ENCODE measurements around the gene FNIP1. TPM values are rescaled to one million over a fixed set of nuclear protein-coding genes. Genes with fewer than 3 reads are reported as not detected.

FNIP1 gene
- total and polyA plus RNA-seq, 2 of the 8 experiments (the other 6 are each of a cell fraction or from before 2014, with no cell fraction given), result 3.5 to 17.3 TPM

DNA sequence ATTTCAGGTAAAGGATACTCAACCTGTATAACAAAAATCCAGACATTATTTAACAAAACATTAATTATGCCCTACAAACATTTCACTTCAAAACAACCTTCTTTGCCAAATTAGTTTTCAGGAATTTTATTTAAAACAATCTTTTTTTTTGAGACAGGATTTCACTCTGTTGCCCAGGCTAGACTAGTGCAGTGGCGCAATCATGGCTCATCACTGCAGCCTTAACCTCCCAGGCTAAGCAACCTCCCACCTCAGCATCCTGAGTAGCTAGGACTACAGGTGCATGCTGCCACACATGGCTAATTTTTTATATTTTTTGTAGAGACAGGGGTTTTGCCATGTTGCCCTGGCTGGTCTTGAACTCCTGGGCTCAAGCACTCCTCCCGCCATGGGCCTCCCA lies 3.9 kb downstream of the FNIP1 start:
- WGBS, 2 experiments (ENCODE audit: extremely low coverage in 1 of 2, insufficient coverage in 1 of 2, insufficient read length in 1 of 2, insufficient replicate concordance in 2 of 2, low coverage in 1 of 2, low lambda C conversion rate in 2 of 2, missing lambda C conversion rate in 1 of 2), result 93% methylated on average over 2 of the region's 2 CpGs; no CpG with 5 or more reads in 1 of the 2 experiments
- POLR2A ChIA-PET (ENCODE audit: partially characterized antibody), result no interaction called here
- CTCF ChIA-PET (ENCODE audit: partially characterized antibody), result no interaction called here

More for the DNA sequence above, 3.9 kb downstream of the FNIP1 start:
- peaks cover 3% of the 10 kb centered on the region; the same call in 1 of the 2 replicates for H3K23me2 ChIP-seq (ENCODE audit: low read depth, low read length)
- H3K27ac ChIP-seq (ENCODE audit: low read depth, low read length), result no peak overlapping the region
- H3K4me2 ChIP-seq (ENCODE audit: insufficient read depth in 1 of 2, low read depth in 2 of 2, low read length in 2 of 2), result no peak overlapping the region
- H3K4ac ChIP-seq (replicated peaks; ENCODE audit: insufficient read length, low read depth, low read length), result no peak overlapping the region
- H3K36me3 ChIP-seq (ENCODE audit: control insufficient read depth in 2 of 4, insufficient read depth in 4 of 4, low read length in 3 of 4), result no peaks in the 10 kb centered on the region
- peaks cover 3% of the 10 kb centered on the region for H3K79me1 ChIP-seq (ENCODE audit: low read depth, low read length)
- H4K20me1 ChIP-seq (replicated peaks in 1 of 2; ENCODE audit: control insufficient read depth in 1 of 2, insufficient read depth in 2 of 2, low read length in 2 of 2), result peaks cover 3 to 6% of the 10 kb centered on the region in 2 experiments
- H4K8ac ChIP-seq (ENCODE audit: extremely low read depth, insufficient read depth, low read length), result no peak overlapping the region
- H3K23ac ChIP-seq (ENCODE audit: insufficient read length), result no peak overlapping the region
- H4K5ac ChIP-seq (ENCODE audit: insufficient read length, low read depth, low read length), result no peak overlapping the region
- H3K9ac ChIP-seq (replicated peaks in 1 of 4; ENCODE audit: extremely low read depth in 1 of 4, low read depth in 3 of 4, low read length in 3 of 4), result no peak overlapping the region
- no peak overlapping the region for H2BK15ac ChIP-seq (ENCODE audit: low read length)
- peaks cover 9 to 77% of the 10 kb centered on the region in 2 experiments; a peak in 3 of 4 replicates for H3K79me2 ChIP-seq (ENCODE audit: control insufficient read depth in 1 of 2, insufficient read depth in 2 of 2, low read length in 2 of 2)
- TF ChIP-seq HDAC2 (IDR thresholded peaks at IDR 0.05; ENCODE audit: borderline replicate concordance in 1 of 2, low read depth in 2 of 2, low read length in 2 of 2) (no peak), CEBPB (IDR thresholded peaks at IDR 0.05; ENCODE audit: low read depth, low read length) (0 out of 2 replicates have a peak, but pooled peaks have one; percentile 14), CBX5 (IDR thresholded peaks at IDR 0.05; ENCODE audit: low read depth, low read length) (no peak)
- no peak overlapping the region for H2BK20ac ChIP-seq (ENCODE audit: low read length)
- no peak overlapping the region for H4K91ac ChIP-seq (replicated peaks; ENCODE audit: insufficient read length, low read length)
- H3K56ac ChIP-seq (replicated peaks; ENCODE audit: insufficient read length, low read depth, low read length), result no peak overlapping the region
- H2BK12ac ChIP-seq (ENCODE audit: low read depth, low read length), result no peak overlapping the region
- no peak overlapping the region for H3K4me3 ChIP-seq (ENCODE audit: extremely low read depth in 1 of 4, insufficient read depth in 2 of 4, low read depth in 3 of 4, low read length in 4 of 4)
- H2BK5ac ChIP-seq (ENCODE audit: low read depth, low read length), result no peak overlapping the region
- no peak overlapping the region for H2BK120ac ChIP-seq (replicated peaks; ENCODE audit: low read depth, low read length)
- FAIRE-seq (no peak), DNase-seq (ENCODE audit: low read depth in 1 of 2, low spot score in 2 of 2) (no peak)
- no peak overlapping the region for H3K18ac ChIP-seq (ENCODE audit: extremely low read depth, low read length)
- H3K14ac ChIP-seq (ENCODE audit: insufficient read length), result no peak overlapping the region
- no peak overlapping the region for H2AFZ ChIP-seq (ENCODE audit: low read length)
- H2AK5ac ChIP-seq (ENCODE audit: low read depth, low read length), result no peak overlapping the region
- no peaks in the 10 kb centered on the region for H3K27me3 ChIP-seq (replicated peaks in 1 of 4; ENCODE audit: control insufficient read depth in 3 of 4, extremely low read depth in 1 of 4, insufficient read depth in 3 of 4, low read length in 3 of 4)
- H3K4me1 ChIP-seq (replicated peaks in 1 of 4; ENCODE audit: control insufficient read depth in 3 of 4, insufficient read depth in 4 of 4, low read length in 3 of 4), result 0 out of 7 replicates have a peak, but pooled peaks cover 0 to 1% (median 0%) of the 10 kb centered on the region in 4 experiments
- no peaks in the 10 kb centered on the region for H3K9me3 ChIP-seq (ENCODE audit: insufficient read depth in 2 of 2, low read depth in 1 of 2, low read length in 1 of 2)
